ENCODE data around the gene BRD7. TPM values are rescaled to one million over a fixed set of nuclear protein-coding genes. Genes with fewer than 3 reads are reported as not detected.

BRD7 gene
- total RNA-seq, 4 donors from 2014 or later = 27.8 to 46.2 (median 36.8) TPM

- TF ChIP-seq, protein P1, sequence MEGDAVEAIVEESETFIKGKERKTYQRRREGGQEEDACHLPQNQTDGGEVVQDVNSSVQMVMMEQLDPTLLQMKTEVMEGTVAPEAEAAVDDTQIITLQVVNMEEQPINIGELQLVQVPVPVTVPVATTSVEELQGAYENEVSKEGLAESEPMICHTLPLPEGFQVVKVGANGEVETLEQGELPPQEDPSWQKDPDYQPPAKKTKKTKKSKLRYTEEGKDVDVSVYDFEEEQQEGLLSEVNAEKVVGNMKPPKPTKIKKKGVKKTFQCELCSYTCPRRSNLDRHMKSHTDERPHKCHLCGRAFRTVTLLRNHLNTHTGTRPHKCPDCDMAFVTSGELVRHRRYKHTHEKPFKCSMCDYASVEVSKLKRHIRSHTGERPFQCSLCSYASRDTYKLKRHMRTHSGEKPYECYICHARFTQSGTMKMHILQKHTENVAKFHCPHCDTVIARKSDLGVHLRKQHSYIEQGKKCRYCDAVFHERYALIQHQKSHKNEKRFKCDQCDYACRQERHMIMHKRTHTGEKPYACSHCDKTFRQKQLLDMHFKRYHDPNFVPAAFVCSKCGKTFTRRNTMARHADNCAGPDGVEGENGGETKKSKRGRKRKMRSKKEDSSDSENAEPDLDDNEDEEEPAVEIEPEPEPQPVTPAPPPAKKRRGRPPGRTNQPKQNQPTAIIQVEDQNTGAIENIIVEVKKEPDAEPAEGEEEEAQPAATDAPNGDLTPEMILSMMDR (IDR thresholded peaks at IDR 0.05) = no peak
- no peak for TF ChIP-seq POLR2A (IDR thresholded peaks at IDR 0.05)
These were observed 82.1 kb downstream of the BRD7 start for GRCh38 chr16:50286681-50287080.

GRCh38 chr16:50285406-50286003 lies 83.3 kb downstream of the BRD7 start:
- peaks cover 0 to 38% (median 33%) of the 10 kb centered on the region in 4 donors for H3K4me1 ChIP-seq
- no peak for DNase-seq
- TF ChIP-seq POLR2A (IDR thresholded peaks at IDR 0.05) = no peak
- TF ChIP-seq, protein P1 (IDR thresholded peaks at IDR 0.05) = no peak
- H3K4me3 ChIP-seq = no peak overlapping the region
- H3K36me3 ChIP-seq = peaks cover 0 to 7% (median 0%) of the 10 kb centered on the region in 3 donors
- H3K27me3 ChIP-seq = no peaks in the 10 kb centered on the region
- H3K27ac ChIP-seq = no peak overlapping the region
- H3K9me3 ChIP-seq = no peaks in the 10 kb centered on the region

More at GRCh38 chr16:50286681-50287080, 82.1 kb downstream of the BRD7 start:
- H3K27me3 ChIP-seq = no peaks in the 10 kb centered on the region
- no peak overlapping the region for H3K27ac ChIP-seq
- peaks cover 0 to 9% (median 0%) of the 10 kb centered on the region in 3 donors for H3K36me3 ChIP-seq
- H3K4me3 ChIP-seq = no peak overlapping the region
- H3K9me3 ChIP-seq = no peaks in the 10 kb centered on the region
- DNase-seq = no peak
- peaks cover 0 to 27% (median 24%) of the 10 kb centered on the region in 4 donors for H3K4me1 ChIP-seq

DNA sequence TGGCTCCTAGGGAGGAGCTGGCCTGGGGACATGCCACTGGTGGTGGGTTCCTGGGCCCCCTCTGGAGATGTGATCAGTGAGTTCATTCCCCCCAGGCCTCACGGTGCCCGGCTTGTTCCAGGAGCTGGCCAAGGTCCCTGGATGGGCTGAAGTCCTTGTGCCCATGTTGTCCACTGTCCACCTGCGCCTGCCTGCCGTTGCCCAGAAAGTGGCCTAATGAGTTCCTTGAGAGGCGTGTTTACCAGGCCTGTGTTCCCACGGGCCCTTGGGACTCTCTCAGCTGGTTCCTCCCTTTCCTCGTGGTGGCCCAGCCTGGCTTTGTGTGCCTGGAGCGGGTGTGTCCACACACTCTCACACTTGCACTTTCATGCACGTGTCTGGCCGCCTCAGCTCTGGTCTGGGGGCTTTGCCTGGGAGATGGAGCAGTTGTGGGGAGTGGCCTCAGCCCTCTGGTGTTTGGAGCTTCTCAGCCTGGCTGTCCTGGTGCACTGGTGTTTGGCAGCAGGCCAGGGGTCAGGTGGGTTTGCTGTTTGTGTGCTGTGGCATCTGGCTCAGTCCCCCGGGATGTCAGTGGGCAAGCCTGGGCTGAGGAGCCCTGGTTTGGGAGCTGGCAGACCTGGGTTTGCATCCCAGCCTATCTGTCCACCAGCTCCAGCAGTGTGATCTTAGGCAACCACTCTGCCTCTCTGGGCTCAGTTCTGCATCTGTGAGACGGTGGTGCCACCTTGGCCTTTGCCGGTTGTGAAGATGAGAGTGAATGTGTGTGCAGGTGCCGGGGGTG lies 84.5 kb downstream of the BRD7 start:
- TF ChIP-seq, protein P1 (IDR thresholded peaks at IDR 0.05) = no peak
- TF ChIP-seq POLR2A (IDR thresholded peaks at IDR 0.05) = no peak
- H3K9me3 ChIP-seq = no peaks in the 10 kb centered on the region
- peak in 2 of 3 donors; percentile 50 to 61 for DNase-seq
- H3K27ac ChIP-seq = peak overlapping the region in 1 of 4 donors; percentile 83
- no peaks in the 10 kb centered on the region for H3K36me3 ChIP-seq
- H3K27me3 ChIP-seq = no peaks in the 10 kb centered on the region
- no peak overlapping the region for H3K4me3 ChIP-seq
- peaks cover 0 to 44% (median 39%) of the 10 kb centered on the region in 4 donors for H3K4me1 ChIP-seq

DNA sequence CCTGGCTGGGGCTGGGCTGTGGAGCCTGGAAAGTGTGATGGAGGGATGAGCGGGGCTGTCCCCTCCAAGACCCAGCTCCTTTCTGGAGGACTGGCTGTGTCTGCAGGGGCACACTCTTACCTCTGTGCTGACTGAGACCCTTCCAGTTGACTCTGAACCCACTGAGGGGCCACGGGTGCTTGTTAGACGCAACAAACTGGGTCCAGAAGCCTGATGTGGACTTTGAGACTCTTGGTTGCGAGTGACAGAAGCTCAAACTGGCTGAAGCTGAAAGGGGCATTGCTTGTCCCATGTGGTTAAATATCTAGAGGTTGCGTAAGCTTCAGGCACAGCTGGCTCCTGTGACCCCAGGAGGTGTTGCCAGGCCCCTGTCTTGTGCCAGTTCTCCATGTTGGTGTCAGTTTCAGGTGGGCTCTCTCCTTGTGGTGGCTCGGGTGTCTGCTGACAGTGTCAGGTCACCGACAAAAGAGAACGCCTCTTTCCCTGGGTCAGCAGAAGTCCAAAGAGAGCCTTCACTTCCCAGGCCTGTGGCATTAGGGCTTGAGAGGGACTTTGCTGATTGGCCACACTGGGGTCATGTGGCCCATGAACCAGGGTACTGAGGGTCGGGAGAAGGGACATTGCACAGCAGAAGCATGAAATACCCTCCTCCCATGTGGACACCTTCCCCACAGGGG lies 85.7 kb downstream of the BRD7 start:
- Histone ChIP-seq H3K36me3 (no peaks in the 10 kb centered on the region), H3K27ac (peak overlapping the region in 1 of 4 donors; percentile 83), H3K9me3 (no peaks in the 10 kb centered on the region), H3K4me3 (no peak overlapping the region), H3K4me1 (peaks cover 0 to 50% (median 44%) of the 10 kb centered on the region in 4 donors), H3K27me3 (no peaks in the 10 kb centered on the region)
- no peak for DNase-seq
- TF ChIP-seq, protein P1 (IDR thresholded peaks at IDR 0.05) = no peak
- no peak for TF ChIP-seq POLR2A (IDR thresholded peaks at IDR 0.05)

- peak overlapping the region; percentile 11 to 38 (median 20) for H3K4me3 ChIP-seq
- peaks cover 0 to 50% (median 48%) of the 10 kb centered on the region in 4 donors for H3K4me1 ChIP-seq
- peak in 2 of 3 donors; percentile 90 to 94 for DNase-seq
- H3K9me3 ChIP-seq = no peaks in the 10 kb centered on the region
- TF ChIP-seq POLR2A (IDR thresholded peaks at IDR 0.05) = no peak
- TF ChIP-seq, protein P1 (IDR thresholded peaks at IDR 0.05) = no peak
- H3K27me3 ChIP-seq = no peaks in the 10 kb centered on the region
- no peaks in the 10 kb centered on the region for H3K36me3 ChIP-seq
- peak overlapping the region; percentile 46 to 83 (median 64) for H3K27ac ChIP-seq
These were observed 86.7 kb downstream of the BRD7 start for GRCh38 chr16:50282010-50282538.

Data from Peyer's patch (tissue), 4 donors.